NK-92 treated with Interleukin-12 subunit alpha and Interleukin-12 subunit beta, amount 100 ng/mL, for 24 hours (cell line): ENCODE data around the gene TBC1D2.

Source experiments
- DNase-seq: peaks from one replicate; lab custom pipeline; 2025; lab: John Stamatoyannopoulos, UW

The TBC1D2 gene

GRCh38 chr9:98241357-98242300, 13.8 kb downstream of the TBC1D2 start:
- DNase-seq: no peak

- DNase-seq: no peak
Observed at GRCh38 chr9:98240475-98240874, 15.0 kb downstream of the TBC1D2 start.

GRCh38 chr9:98236901-98237487, 18.5 kb downstream of the TBC1D2 start:
- no peak for DNase-seq

- DNase-seq: no peak
Observed at GRCh38 chr9:98235126-98235525, 20.3 kb downstream of the TBC1D2 start.

GRCh38 chr9:98234245-98234825, 21.1 kb downstream of the TBC1D2 start:
- DNase-seq: no peak

GRCh38 chr9:98232926-98233325, 22.5 kb downstream of the TBC1D2 start:
- DNase-seq: no peak

- no peak for DNase-seq
Observed at GRCh38 chr9:98231770-98232478, 23.5 kb downstream of the TBC1D2 start.

GRCh38 chr9:98230789-98231188, 24.7 kb downstream of the TBC1D2 start:
- DNase-seq: no peak

GRCh38 chr9:98230304-98230703, 25.1 kb downstream of the TBC1D2 start:
- no peak for DNase-seq

GRCh38 chr9:98229620-98230019, 25.8 kb downstream of the TBC1D2 start:
- DNase-seq: no peak

GRCh38 chr9:98229090-98229395, 26.4 kb downstream of the TBC1D2 start:
- no peak for DNase-seq

- no peak for DNase-seq
Observed at GRCh38 chr9:98228392-98229089, 26.9 kb downstream of the TBC1D2 start.

GRCh38 chr9:98227883-98228282, 27.6 kb downstream of the TBC1D2 start:
- no peak for DNase-seq

GRCh38 chr9:98226957-98227356, 28.5 kb downstream of the TBC1D2 start:
- no peak for DNase-seq

- no peak for DNase-seq
Observed at GRCh38 chr9:98226516-98226915, 28.9 kb downstream of the TBC1D2 start.

- no peak for DNase-seq
Observed at GRCh38 chr9:98225015-98225442, 30.4 kb downstream of the TBC1D2 start.

GRCh38 chr9:98222885-98223691, 32.4 kb downstream of the TBC1D2 start:
- DNase-seq: no peak

- DNase-seq: no peak
Observed at GRCh38 chr9:98220911-98221310, 34.5 kb downstream of the TBC1D2 start.

- DNase-seq: no peak
Observed at GRCh38 chr9:98219794-98220370, 35.6 kb downstream of the TBC1D2 start.

GRCh38 chr9:98219364-98219716, 36.1 kb downstream of the TBC1D2 start:
- DNase-seq: no peak
